PFSK-1 (cell line): ENCODE results near the gene KLHDC8A.

Experiments used
- FOXP2 ChIP-seq: optimal IDR thresholded peaks from 2 replicates; pipeline ENCODE3; 2011; ENCODE audit warnings: borderline replicate concordance, control low read depth, inconsistent platforms; ENCODE audit not compliant: insufficient read depth; ENCODE audit errors: extremely low read length, extremely low read depth
- POLR2AphosphoS5 ChIP-seq: IDR thresholded peaks from 2 replicates; pipeline ENCODE4 v1.6.1; 2012; ENCODE audit warnings: low read depth, mild to moderate bottlenecking, control low read depth, low read length, moderate library complexity
- SIN3A ChIP-seq: IDR thresholded peaks from 2 replicates; pipeline ENCODE4 v1.6.1; 2012; ENCODE audit warnings: mild to moderate bottlenecking, low read length, moderate library complexity, borderline replicate concordance; ENCODE audit not compliant: insufficient read depth
- TAF1 ChIP-seq: IDR thresholded peaks from 2 replicates; pipeline ENCODE4 v1.6.1; 2012; ENCODE audit warnings: low read length, control low read depth, borderline replicate concordance; ENCODE audit not compliant: insufficient read depth
- TF ChIP-seq, protein P1 (sequence below), 2 experiments: IDR thresholded peaks; 2 replicates each; pipeline versions ENCODE4 v1.6.1 to v1.8.0; 2011 to 2012; ENCODE audit warnings: low read depth in 2 of 2, low read length in 2 of 2, control low read depth in 1 of 2, inconsistent platforms in 1 of 2, mild to moderate bottlenecking in 1 of 2, moderate library complexity in 1 of 2; ENCODE audit not compliant: insufficient read depth in 1 of 2

Gene KLHDC8A

DNA sequence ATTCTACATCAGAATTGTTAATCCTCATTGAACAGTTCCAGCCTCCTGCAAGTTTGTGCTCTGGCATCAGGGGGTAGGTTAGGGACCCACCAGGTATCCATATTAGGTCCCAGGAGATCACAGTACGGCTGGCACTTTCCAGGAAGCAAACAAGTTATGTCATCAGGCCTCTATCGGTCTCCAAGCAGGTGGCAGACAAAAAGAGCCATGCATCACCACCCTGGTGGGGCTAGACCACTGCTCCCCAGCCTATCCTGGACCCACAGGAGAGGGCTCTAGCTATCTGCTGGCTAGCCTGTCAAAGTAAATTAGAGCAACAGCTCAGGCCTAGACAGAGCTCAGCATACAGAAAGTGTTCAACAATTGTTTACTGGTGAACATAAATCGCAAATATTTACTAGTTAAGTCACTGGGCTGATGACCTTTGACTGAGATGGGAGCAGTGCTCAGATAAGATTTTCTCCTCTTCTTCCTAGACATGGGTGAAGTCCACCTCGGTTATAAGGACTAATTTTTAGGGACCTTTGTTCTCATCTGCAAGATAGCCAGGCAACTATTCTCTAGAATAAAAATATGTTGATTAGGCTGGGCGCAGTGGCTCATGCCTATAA is 41.6 kb downstream of the KLHDC8A start:
- TF ChIP-seq, protein P1, sequence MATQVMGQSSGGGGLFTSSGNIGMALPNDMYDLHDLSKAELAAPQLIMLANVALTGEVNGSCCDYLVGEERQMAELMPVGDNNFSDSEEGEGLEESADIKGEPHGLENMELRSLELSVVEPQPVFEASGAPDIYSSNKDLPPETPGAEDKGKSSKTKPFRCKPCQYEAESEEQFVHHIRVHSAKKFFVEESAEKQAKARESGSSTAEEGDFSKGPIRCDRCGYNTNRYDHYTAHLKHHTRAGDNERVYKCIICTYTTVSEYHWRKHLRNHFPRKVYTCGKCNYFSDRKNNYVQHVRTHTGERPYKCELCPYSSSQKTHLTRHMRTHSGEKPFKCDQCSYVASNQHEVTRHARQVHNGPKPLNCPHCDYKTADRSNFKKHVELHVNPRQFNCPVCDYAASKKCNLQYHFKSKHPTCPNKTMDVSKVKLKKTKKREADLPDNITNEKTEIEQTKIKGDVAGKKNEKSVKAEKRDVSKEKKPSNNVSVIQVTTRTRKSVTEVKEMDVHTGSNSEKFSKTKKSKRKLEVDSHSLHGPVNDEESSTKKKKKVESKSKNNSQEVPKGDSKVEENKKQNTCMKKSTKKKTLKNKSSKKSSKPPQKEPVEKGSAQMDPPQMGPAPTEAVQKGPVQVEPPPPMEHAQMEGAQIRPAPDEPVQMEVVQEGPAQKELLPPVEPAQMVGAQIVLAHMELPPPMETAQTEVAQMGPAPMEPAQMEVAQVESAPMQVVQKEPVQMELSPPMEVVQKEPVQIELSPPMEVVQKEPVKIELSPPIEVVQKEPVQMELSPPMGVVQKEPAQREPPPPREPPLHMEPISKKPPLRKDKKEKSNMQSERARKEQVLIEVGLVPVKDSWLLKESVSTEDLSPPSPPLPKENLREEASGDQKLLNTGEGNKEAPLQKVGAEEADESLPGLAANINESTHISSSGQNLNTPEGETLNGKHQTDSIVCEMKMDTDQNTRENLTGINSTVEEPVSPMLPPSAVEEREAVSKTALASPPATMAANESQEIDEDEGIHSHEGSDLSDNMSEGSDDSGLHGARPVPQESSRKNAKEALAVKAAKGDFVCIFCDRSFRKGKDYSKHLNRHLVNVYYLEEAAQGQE (IDR thresholded peaks at IDR 0.05; ENCODE audit: insufficient read depth in 1 of 2, low read depth in 2 of 2, low read length in 2 of 2), result no peak
- no peak for TF ChIP-seq SIN3A
- no peak for TF ChIP-seq TAF1
- TF ChIP-seq POLR2AphosphoS5, result no peak
- TF ChIP-seq FOXP2, result no peak

DNA sequence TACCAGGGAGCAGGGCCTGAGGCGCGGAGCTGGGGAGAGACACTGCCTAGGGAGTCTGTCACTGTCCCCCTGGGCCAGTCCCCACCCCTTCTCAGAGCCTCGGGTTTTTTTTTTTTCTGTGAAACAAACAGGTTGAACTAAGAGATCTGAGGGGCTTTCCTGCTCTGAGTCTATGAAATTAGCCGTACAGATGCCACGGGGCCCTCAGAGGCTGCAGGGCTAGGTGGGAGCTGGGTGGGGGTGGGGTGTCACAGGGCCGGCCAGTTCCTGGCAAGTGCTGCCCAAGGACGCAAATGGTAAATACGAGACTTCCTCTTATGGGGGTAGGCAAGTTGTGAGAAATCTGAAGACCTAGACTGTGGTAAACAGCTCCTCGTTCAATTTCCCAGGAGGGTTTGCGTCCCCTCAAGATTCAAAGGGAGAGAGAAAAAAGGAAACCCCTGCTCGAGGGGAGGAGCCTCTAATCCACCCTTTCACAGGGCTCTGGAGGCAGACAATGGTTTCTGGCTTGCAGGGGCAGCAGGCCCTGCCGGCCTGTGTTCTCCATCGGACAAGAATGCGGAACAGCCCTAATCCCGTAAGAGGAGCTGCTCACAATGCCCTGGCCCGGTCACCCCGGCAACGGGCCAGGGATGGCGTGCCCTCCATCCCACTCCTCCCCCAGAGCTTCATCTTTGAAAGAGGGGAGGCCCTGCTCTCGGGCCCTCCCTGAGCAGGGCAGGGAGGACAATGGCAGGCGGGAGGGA is 43.0 kb downstream of the KLHDC8A start:
- TF ChIP-seq, protein P1 (IDR thresholded peaks at IDR 0.05; ENCODE audit: insufficient read depth in 1 of 2, low read depth in 2 of 2, low read length in 2 of 2), result no peak
- TF ChIP-seq FOXP2, result no peak
- no peak for TF ChIP-seq TAF1
- TF ChIP-seq POLR2AphosphoS5, result no peak
- no peak for TF ChIP-seq SIN3A

DNA sequence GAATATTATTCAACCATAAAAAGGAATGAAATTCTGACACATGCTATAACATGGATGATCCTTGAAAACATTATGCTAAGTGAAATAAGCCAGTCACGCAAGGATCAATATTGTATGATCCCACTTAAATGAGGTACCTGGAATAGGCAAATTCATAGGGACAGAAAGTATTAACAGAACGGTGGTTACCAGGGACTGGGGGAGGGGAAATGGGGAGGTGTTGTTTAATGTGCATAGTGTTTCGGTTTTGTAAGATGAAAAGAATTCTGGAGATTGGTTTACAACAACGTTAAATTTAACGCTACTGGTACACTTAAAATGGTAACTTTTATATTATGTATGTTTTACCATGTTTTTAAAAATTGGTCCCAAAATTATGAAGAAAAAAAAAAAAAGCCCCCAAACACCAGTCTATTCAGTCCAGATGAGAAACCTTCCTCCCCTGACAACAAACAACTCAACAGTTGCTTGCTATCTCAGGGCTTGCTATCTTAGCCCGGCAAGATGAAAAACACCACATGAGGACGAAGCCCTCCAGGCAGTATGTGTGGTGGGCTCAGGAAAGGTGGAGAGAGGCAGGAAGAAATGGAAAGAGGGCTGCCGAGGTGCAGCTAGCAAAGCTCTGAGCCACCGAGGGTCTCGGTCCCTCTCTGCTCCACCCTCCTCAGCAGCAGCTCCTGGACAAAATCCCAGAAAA is 43.7 kb downstream of the KLHDC8A start:
- TF ChIP-seq, protein P1 (IDR thresholded peaks at IDR 0.05; ENCODE audit: insufficient read depth in 1 of 2, low read depth in 2 of 2, low read length in 2 of 2), result no peak
- TF ChIP-seq FOXP2 (no peak), TAF1 (no peak), SIN3A (no peak), POLR2AphosphoS5 (no peak)

DNA sequence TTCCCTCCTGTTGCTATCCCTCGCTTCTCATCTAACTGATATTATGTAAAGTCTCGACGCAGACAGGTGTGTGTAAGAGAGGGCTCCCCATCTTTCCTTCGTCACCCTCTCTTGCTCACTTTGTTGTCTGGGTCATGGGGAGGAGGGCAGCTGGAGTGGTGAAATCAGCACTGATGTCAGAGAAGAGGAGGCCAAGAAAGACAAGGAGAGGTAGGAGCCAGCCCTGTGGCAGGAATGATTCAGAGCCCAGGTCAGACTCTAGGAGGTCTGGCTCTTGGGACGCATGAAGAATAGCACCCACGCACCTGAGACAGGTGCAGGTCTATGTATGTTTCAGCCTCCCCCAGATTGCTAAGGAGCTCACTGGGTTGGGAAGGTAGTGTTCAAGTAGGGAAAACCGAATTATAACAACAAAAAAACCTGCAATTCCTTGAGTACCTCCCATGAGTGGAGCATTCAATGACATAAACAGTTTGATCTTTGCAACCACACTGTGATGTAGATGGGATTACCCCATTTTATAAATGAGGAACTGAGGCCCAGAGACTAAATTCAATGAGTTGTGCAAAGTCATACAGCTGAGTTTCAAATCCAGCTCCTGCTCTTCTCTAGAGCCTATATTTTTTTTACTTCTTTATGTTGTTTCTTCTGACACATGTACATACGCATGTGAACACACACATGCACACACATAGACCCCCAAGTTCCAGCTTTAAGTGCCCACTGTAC is 45.6 kb downstream of the KLHDC8A start:
- TF ChIP-seq FOXP2 (no peak), TAF1 (no peak), POLR2AphosphoS5 (no peak), SIN3A (no peak)
- TF ChIP-seq, protein P1 (IDR thresholded peaks at IDR 0.05; ENCODE audit: insufficient read depth in 1 of 2, low read depth in 2 of 2, low read length in 2 of 2), result no peak
